ENCODE results near the gene C11orf24. TPM values are rescaled to one million over a fixed set of nuclear protein-coding genes. Genes with fewer than 3 reads are reported as not detected.

The C11orf24 gene
- total RNA-seq, 1 experiment from 2014 or later, result 37.7 TPM

DNA sequence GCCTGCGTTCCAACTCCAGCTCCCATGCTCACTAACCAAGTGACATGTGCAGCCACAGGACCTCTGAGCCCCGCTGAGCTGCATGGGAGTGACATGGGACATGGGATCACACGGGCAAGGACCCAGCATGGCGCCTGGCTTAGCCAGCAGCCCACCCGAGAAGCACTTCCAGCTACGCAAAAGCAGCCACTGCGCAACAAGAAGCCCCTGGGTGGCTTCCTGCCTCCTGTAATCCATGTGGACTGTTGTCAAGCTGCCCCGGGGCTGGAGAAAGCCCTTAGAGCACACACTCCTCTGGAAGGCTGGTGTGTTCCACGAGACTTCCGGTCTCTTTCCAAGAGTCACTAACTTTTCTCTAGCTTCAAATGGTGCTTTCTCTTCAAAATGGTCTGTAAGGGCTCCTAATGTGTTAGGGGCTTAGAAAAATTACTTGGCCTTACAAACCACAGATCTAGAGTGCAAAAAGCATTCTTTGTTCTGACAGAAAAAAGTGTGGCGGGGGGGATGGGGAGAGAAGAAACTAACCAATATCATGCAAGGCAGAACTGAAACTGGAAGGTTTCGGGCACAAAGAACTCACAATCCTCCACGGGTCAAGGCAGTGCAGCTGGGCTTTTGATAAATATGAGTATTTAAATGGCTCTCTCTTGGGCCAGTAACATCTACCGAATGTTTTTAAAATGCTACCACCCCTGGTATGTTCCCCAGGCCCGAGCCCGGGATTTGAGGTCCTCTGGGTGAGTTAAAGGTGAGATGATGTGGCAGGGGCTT lies 5.5 kb downstream of the C11orf24 start:
- no peak for DNase-seq
- CTCF ChIA-PET, result interaction anchor here (0.6 kb wide), 1 partner anchor 9 kb away, joined by 3 read pairs; no protein-coding TSS in a partner anchor
- Histone ChIP-seq H3K4me2 (no peak overlapping the region), H3K9me2 (ENCODE audit: insufficient read depth) (no peaks in the 10 kb centered on the region), H3K9me3 (ENCODE audit: insufficient read depth, low read depth) (no peaks in the 10 kb centered on the region), H3K4me1 (replicated peaks; ENCODE audit: insufficient read depth) (peaks cover 7% of the 10 kb centered on the region), H4K20me1 (ENCODE audit: insufficient read depth) (peaks cover 6% of the 10 kb centered on the region; the same call in 1 of the 2 replicates), H3K79me2 (ENCODE audit: low read depth) (peaks cover 23% of the 10 kb centered on the region), H3F3A (ENCODE audit: insufficient read depth, low read depth) (no peaks in the 10 kb centered on the region), H3K27ac (no peak overlapping the region), H3K27me3 (ENCODE audit: insufficient read depth, low read depth) (no peaks in the 10 kb centered on the region), H3K4me3 (no peak overlapping the region), H2AFZ (no peak overlapping the region), H3K36me3 (ENCODE audit: low read depth) (no peaks in the 10 kb centered on the region)
- BruUV-seq (replicated peaks), result no TSS peak
- POLR2A ChIA-PET (ENCODE audit: unreplicated experiment), result no interaction called here
- intact Hi-C loops (cut with micrococcal nuclease; ENCODE audit: unreplicated experiment), result no loop called here
- no peak for TF ChIP-seq CTCF (conservative IDR thresholded peaks at IDR 0.05)
- no peak for TF ChIP-seq EZH2 (IDR thresholded peaks at IDR 0.05; ENCODE audit: low read depth)

DNA sequence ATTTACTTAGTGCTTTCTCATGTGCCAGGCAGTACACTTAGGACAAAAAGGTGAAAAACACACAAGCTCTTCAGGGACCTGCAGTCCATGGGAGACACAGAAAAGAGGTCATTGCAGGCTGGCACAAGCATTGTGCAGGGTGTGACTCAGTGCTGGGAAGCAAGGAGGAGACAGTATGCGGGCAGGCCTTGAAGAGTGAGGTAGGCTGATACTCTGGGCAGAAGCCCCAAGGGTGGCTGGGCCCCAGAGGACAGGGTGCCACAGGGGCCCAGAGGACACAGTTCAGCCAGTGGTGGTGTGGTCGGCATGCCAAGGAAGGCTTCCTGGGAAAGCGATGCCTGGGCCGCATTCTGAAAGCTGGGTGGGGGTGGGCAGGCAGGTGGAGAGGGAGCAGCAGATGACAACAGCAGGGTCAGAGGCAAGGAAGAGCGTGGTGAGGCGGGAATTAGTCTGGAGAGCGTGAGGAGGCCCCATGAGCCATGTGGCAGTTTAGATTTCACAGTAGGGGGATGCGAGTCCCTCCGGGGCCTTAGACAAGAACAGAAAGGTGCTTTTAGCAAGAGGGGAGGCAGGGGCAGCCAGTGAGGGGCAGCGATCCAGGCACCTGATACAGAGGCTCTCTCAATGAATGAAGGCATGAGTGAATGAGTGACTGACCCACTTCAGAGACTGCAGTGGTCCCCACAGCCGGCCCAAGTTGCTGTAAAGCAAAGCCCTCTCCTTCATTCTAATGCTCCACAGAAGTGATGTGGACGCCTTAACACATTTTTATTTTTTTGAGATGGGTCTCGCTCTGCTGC lies 6.8 kb downstream of the C11orf24 start:
- Histone ChIP-seq H3K9me2 (ENCODE audit: insufficient read depth) (no peaks in the 10 kb centered on the region), H3K4me2 (no peak overlapping the region), H3K27ac (no peak overlapping the region), H3F3A (ENCODE audit: insufficient read depth, low read depth) (peaks cover under 1% of the 10 kb centered on the region; the same call in 1 of the 2 replicates), H3K9me3 (ENCODE audit: insufficient read depth, low read depth) (no peaks in the 10 kb centered on the region), H4K20me1 (ENCODE audit: insufficient read depth) (peaks cover 6% of the 10 kb centered on the region; the same call in 1 of the 2 replicates), H3K27me3 (ENCODE audit: insufficient read depth, low read depth) (no peaks in the 10 kb centered on the region), H3K4me3 (no peak overlapping the region), H3K36me3 (ENCODE audit: low read depth) (no peaks in the 10 kb centered on the region), H2AFZ (no peak overlapping the region), H3K79me2 (ENCODE audit: low read depth) (peaks cover 10% of the 10 kb centered on the region), H3K4me1 (replicated peaks; ENCODE audit: insufficient read depth) (no peaks in the 10 kb centered on the region)
- CTCF ChIA-PET, result no interaction called here
- TF ChIP-seq EZH2 (IDR thresholded peaks at IDR 0.05; ENCODE audit: low read depth), result no peak
- TF ChIP-seq CTCF (conservative IDR thresholded peaks at IDR 0.05), result no peak
- intact Hi-C loops (cut with micrococcal nuclease; ENCODE audit: unreplicated experiment), result no loop called here
- no peak for DNase-seq
- BruUV-seq (replicated peaks), result no TSS peak
- POLR2A ChIA-PET (ENCODE audit: unreplicated experiment), result no interaction called here

DNA sequence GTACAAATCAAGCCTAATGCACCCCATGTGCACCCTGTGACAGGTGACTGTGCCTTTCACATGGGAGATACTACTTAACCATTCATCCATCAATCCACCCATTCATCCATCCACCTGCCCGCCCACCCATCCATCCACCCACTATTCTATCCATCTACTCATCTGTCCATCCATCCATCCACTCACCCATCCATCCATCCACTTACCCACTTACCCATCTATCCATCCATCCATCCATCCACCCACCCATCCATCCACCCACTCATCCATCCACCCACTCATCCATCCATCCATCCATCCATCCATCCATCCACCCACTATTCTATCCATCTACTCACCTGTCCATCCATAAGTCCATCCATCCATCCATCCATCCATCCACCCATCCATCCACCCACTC lies 7.5 kb downstream of the C11orf24 start:
- H3K9me3 ChIP-seq (ENCODE audit: insufficient read depth, low read depth), result no peaks in the 10 kb centered on the region
- ChIA-PET POLR2A (ENCODE audit: unreplicated experiment) (no interaction called here), CTCF (no interaction called here)
- H3K27ac ChIP-seq, result no peak overlapping the region
- H3K27me3 ChIP-seq (ENCODE audit: insufficient read depth, low read depth), result no peaks in the 10 kb centered on the region
- no peak overlapping the region for H3K4me2 ChIP-seq
- TF ChIP-seq CTCF (conservative IDR thresholded peaks at IDR 0.05), result no peak
- no peak for TF ChIP-seq EZH2 (IDR thresholded peaks at IDR 0.05; ENCODE audit: low read depth)
- H4K20me1 ChIP-seq (ENCODE audit: insufficient read depth), result peaks cover 6% of the 10 kb centered on the region; the same call in 1 of the 2 replicates
- no peak overlapping the region for H3K4me3 ChIP-seq
- H2AFZ ChIP-seq, result no peak overlapping the region
- no TSS peak for BruUV-seq (replicated peaks)
- no peak for DNase-seq
- H3K4me1 ChIP-seq (replicated peaks; ENCODE audit: insufficient read depth), result no peaks in the 10 kb centered on the region
- H3K9me2 ChIP-seq (ENCODE audit: insufficient read depth), result no peaks in the 10 kb centered on the region
- intact Hi-C loops (cut with micrococcal nuclease; ENCODE audit: unreplicated experiment), result no loop called here
- H3K36me3 ChIP-seq (ENCODE audit: low read depth), result no peaks in the 10 kb centered on the region
- peaks cover 3% of the 10 kb centered on the region for H3K79me2 ChIP-seq (ENCODE audit: low read depth)
- peaks cover 5% of the 10 kb centered on the region; the same call in 1 of the 2 replicates for H3F3A ChIP-seq (ENCODE audit: insufficient read depth, low read depth)
